ENCODE measurements around the gene SENP8.

GRCh38 chr15:72192416-72192815, 74.2 kb downstream of the SENP8 start:
- TF ChIP-seq CTCF (IDR thresholded peaks at IDR 0.05) (no peak), POLR2A (IDR thresholded peaks at IDR 0.05) (no peak)
